HEK293T (cell line): ENCODE measurements around the gene MAP3K14.

Experiments used
- FOXA1 ChIP-seq: fragments of 450-650 bp; IDR thresholded peaks from 2 replicates; pipeline ENCODE4 v1.6.1; 2016; ENCODE audit warnings: mild to moderate bottlenecking
- FOXK2 ChIP-seq: fragments of 450-650 bp; IDR thresholded peaks from 2 replicates; pipeline ENCODE4 v1.6.1; 2016; ENCODE audit warnings: mild to moderate bottlenecking
- FOXM1 ChIP-seq: fragments of 450-650 bp; IDR thresholded peaks from 2 replicates; pipeline ENCODE4 v1.6.1; 2017; ENCODE audit warnings: mild to moderate bottlenecking, borderline replicate concordance
- L3MBTL2 ChIP-seq: fragments of 450-650 bp; conservative IDR thresholded peaks from 2 replicates; pipeline ENCODE4 v1.6.1; 2016; ENCODE audit warnings: mild to moderate bottlenecking
- LEF1 ChIP-seq: fragments of 450-650 bp; IDR thresholded peaks from 2 replicates; pipeline ENCODE4 v1.6.1; 2017; ENCODE audit warnings: mild to moderate bottlenecking, borderline replicate concordance
- NFRKB ChIP-seq: fragments of 450-650 bp; IDR thresholded peaks from 2 replicates; pipeline ENCODE4 v1.6.1; 2016; ENCODE audit warnings: mild to moderate bottlenecking, moderate library complexity
- PKNOX1 ChIP-seq: fragments of 450-650 bp; IDR thresholded peaks from 2 replicates; pipeline ENCODE4 v1.6.1; 2016
- SP1 ChIP-seq: fragments of 450-650 bp; IDR thresholded peaks from 2 replicates; pipeline ENCODE4 v1.6.1; 2017
- SUZ12 ChIP-seq: fragments of 450-650 bp; IDR thresholded peaks from 2 replicates; pipeline ENCODE4 v1.6.1; 2016; ENCODE audit warnings: mild to moderate bottlenecking

- TF ChIP-seq L3MBTL2: no peak
- no peak for TF ChIP-seq FOXA1
- TF ChIP-seq LEF1: no peak
- TF ChIP-seq SUZ12: no peak
- no peak for TF ChIP-seq PKNOX1
- no peak for TF ChIP-seq FOXM1
- TF ChIP-seq SP1: no peak
- TF ChIP-seq NFRKB: no peak
- no peak for TF ChIP-seq FOXK2
Observed at GRCh38 chr17:45273551-45273957, 43.3 kb downstream of the MAP3K14 start.
